B cell (primary cell): ENCODE measurements around the gene PRKG2. TPM values are rescaled to one million over a fixed set of nuclear protein-coding genes. Genes with fewer than 3 reads are reported as not detected.

Experiments
- ATAC-seq: fragments of 200-7000 bp; cut with Tn5 transposase; one replicate; pipeline ENCODE4 v1.10.0; 2021; ENCODE audit warnings: low read depth, mild to moderate bottlenecking, moderate number of reproducible peaks, moderate library complexity
- CTCF ChIA-PET: fragments of 350-600 bp; sonication (Branson Sonifier 250); formaldehyde crosslinking; loops from one replicate; lab custom pipeline; 2021; ENCODE audit warnings: antibody characterized with exemption, inconsistent platforms; lab: Charles Lee
- POLR2A ChIA-PET: fragments of 350-600 bp; sonication (Branson Sonifier 250); formaldehyde crosslinking; loops from one replicate; lab custom pipeline; 2021; ENCODE audit warnings: antibody characterized with exemption; lab: Charles Lee
- DNase-seq: peaks from one replicate; pipeline ENCODE4 v3.0.0; 2013
- H2AFZ ChIP-seq: 2 replicates; pipeline ENCODE4 v1.6.1; 2012; ENCODE audit warnings: mild to moderate bottlenecking, low read depth, low read length; ENCODE audit not compliant: insufficient read depth, poor library complexity, severe bottlenecking
- H3K27ac ChIP-seq, 2 donors: 1 replicate in 1 of 2; 2 replicates in 1 of 2; pipeline ENCODE4 v1.5.1; 2012 to 2013; ENCODE audit warnings: low read length in 2 of 2, mild to moderate bottlenecking in 2 of 2, moderate library complexity in 1 of 2
- H3K27me3 ChIP-seq, 4 experiments: fragments of 200-600 bp in 1 of 4; sonication (generic) in 1 of 4; replicated peaks in 1 of 4; 1 replicate in 2 of 4; 2 replicates in 2 of 4; pipeline versions ENCODE4 v1.6.1 to v1.7.0; 2013 to 2016; ENCODE audit warnings: low read length in 3 of 4, mild to moderate bottlenecking in 2 of 4, mixed read lengths in 1 of 4, moderate library complexity in 1 of 4; ENCODE audit not compliant: insufficient read depth in 4 of 4, control insufficient read depth in 3 of 4; ENCODE audit errors: control extremely low read depth in 1 of 4
- H3K36me3 ChIP-seq, 2 experiments: replicated peaks in 1 of 2; 1 replicate in 1 of 2; 2 replicates in 1 of 2; pipeline versions ENCODE4 v1.6.1 to v1.7.1; 2013; ENCODE audit warnings: low read length in 1 of 2; ENCODE audit not compliant: insufficient read depth in 2 of 2, control insufficient read depth in 1 of 2; ENCODE audit errors: control extremely low read depth in 1 of 2, extremely low read depth in 1 of 2
- H3K4me1 ChIP-seq, 2 donors: fragments of 200-600 bp in 1 of 2; sonication (generic) in 1 of 2; 1 replicate in 1 of 2; 2 replicates in 1 of 2; pipeline versions ENCODE4 v1.5.1 to v1.6.1; 2013 to 2017; ENCODE audit warnings: low read length in 2 of 2; ENCODE audit not compliant: control insufficient read depth in 2 of 2, insufficient read depth in 2 of 2
- H3K4me2 ChIP-seq: replicated peaks from 2 replicates; pipeline ENCODE3; 2012; ENCODE audit warnings: mild to moderate bottlenecking, low read depth, low read length; ENCODE audit not compliant: poor library complexity, severe bottlenecking
- H3K4me3 ChIP-seq, 5 experiments: fragments of 200-600 bp in 1 of 5; sonication (generic) in 1 of 5; 1 replicate in 3 of 5; 2 replicates in 2 of 5; pipeline versions ENCODE4 v1.5.1 to v1.7.0; 2011 to 2016; ENCODE audit warnings: low read length in 4 of 5, mild to moderate bottlenecking in 4 of 5, low read depth in 2 of 5, control low read depth in 1 of 5, moderate library complexity in 1 of 5; ENCODE audit not compliant: insufficient read depth in 1 of 5; ENCODE audit errors: control extremely low read depth in 1 of 5, extremely low read depth in 1 of 5
- H3K79me2 ChIP-seq: fragments of 200-600 bp; sonication (generic); one replicate; pipeline ENCODE4 v1.6.0; 2016; ENCODE audit warnings: low read length; ENCODE audit not compliant: control insufficient read depth, insufficient read depth
- H3K9ac ChIP-seq: fragments of 200-600 bp; sonication (generic); 2 replicates; pipeline ENCODE4 v1.6.1; 2017; ENCODE audit warnings: mild to moderate bottlenecking, low read length, moderate library complexity
- H3K9me3 ChIP-seq, 3 donors: one replicate each; pipeline versions ENCODE4 v1.6.1 to v1.7.1; 2013; ENCODE audit warnings: low read length in 2 of 3; ENCODE audit not compliant: control insufficient read depth in 2 of 3, insufficient read depth in 1 of 3; ENCODE audit errors: control extremely low read depth in 1 of 3
- H4K20me1 ChIP-seq: 2 replicates; pipeline ENCODE4 v1.6.0; 2012; ENCODE audit warnings: mild to moderate bottlenecking, low read length; ENCODE audit not compliant: insufficient read depth, control insufficient read depth, poor library complexity, severe bottlenecking
- H3K27ac Mint-ChIP-seq: one replicate; pipeline ENCODE4 v1.8.0; 2021; ENCODE audit warnings: mixed read lengths
- H3K27me3 Mint-ChIP-seq: one replicate; pipeline ENCODE4 v1.8.0; 2021; ENCODE audit warnings: mixed read lengths
- H3K4me1 Mint-ChIP-seq: one replicate; pipeline ENCODE4 v1.8.0; 2021; ENCODE audit warnings: mixed read lengths
- H3K4me3 Mint-ChIP-seq: one replicate; pipeline ENCODE4 v1.8.0; 2021; ENCODE audit warnings: mixed read lengths
- H3K9me3 Mint-ChIP-seq: one replicate; pipeline ENCODE4 v1.8.0; 2022; ENCODE audit warnings: mixed read lengths; ENCODE audit not compliant: insufficient read depth
- CTCF ChIP-seq: fragments of 200-600 bp; IDR thresholded peaks from one replicate; pipeline ENCODE4 v1.8.0; 2022; ENCODE audit warnings: antibody characterized with exemption, mild to moderate bottlenecking
- EZH2 ChIP-seq: IDR thresholded peaks from 2 replicates; pipeline ENCODE4 v1.6.1; 2012; ENCODE audit warnings: borderline replicate concordance, low read depth, mild to moderate bottlenecking, moderate library complexity, low read length; ENCODE audit not compliant: insufficient read depth, poor library complexity, severe bottlenecking
- WGBS: methylation state at CpG from one replicate; pipeline ENCODE4 v1.1.5; 2013; ENCODE audit warnings: missing lambda C conversion rate; ENCODE audit not compliant: insufficient coverage; 5-methylcytosine and 5-hydroxymethylcytosine counted together
- intact Hi-C: fragments of 100-400 bp; cut with micrococcal nuclease; formaldehyde crosslinking; loops from one replicate; pipeline ENCODE4 v1.10.0; 2022
- polyA plus RNA-seq: library from polyadenylated mRNA; depleted of rRNA; stranded (reverse); fragments of >200 nt; gene quantifications from 2 replicates; pipeline ENCODE4 v1.2.3, GENCODE V29; 2012
- total RNA-seq, 2 donors: library from RNA; stranded (reverse); fragments of 120-200 nt in 1 of 2; gene quantifications; 1 replicate in 1 of 2; 2 replicates in 1 of 2; pipeline versions ENCODE4 v1.2.3 to v1.2.4, GENCODE V29; 2013 to 2022

Gene PRKG2
- total and polyA plus RNA-seq, 2 donors (not counting 1 experiment from before 2014, with no cell fraction given): 0.61 to 0.86 TPM

GRCh38 chr4:81136161-81136905 lies 78.7 kb downstream of the PRKG2 start:
- no peaks in the 10 kb centered on the region for H3K4me1 Mint-ChIP-seq
- Histone ChIP-seq H3K9ac (no peak overlapping the region), H3K36me3 (no peaks in the 10 kb centered on the region), H4K20me1 (no peaks in the 10 kb centered on the region), H3K79me2 (no peaks in the 10 kb centered on the region), H3K4me1 (no peaks in the 10 kb centered on the region), H3K27ac (no peak overlapping the region), H3K4me3 (no peak overlapping the region), H3K4me2 (no peak overlapping the region), H3K27me3 (no peaks in the 10 kb centered on the region), H3K9me3 (no peaks in the 10 kb centered on the region), H2AFZ (no peak overlapping the region)
- H3K4me3 Mint-ChIP-seq: no peak overlapping the region
- TF ChIP-seq CTCF (no peak), EZH2 (no peak)
- H3K27me3 Mint-ChIP-seq: no peaks in the 10 kb centered on the region
- DNase-seq: no peak
- ChIA-PET POLR2A (no interaction called here), CTCF (no interaction called here)
- no peaks in the 10 kb centered on the region for H3K9me3 Mint-ChIP-seq
- 92% methylated on average over 6 of the region's 8 CpGs for WGBS
- intact Hi-C loops: no loop called here
- H3K27ac Mint-ChIP-seq: no peak overlapping the region
- no peak for ATAC-seq

GRCh38 chr4:81135501-81135900 lies 79.5 kb downstream of the PRKG2 start:
- no peaks in the 10 kb centered on the region for H4K20me1 ChIP-seq
- no peak overlapping the region for H3K4me3 Mint-ChIP-seq
- TF ChIP-seq EZH2 (no peak), CTCF (no peak)
- no peaks in the 10 kb centered on the region for H3K4me1 Mint-ChIP-seq
- ChIA-PET POLR2A (no interaction called here), CTCF (no interaction called here)
- H3K27ac ChIP-seq: no peak overlapping the region
- no peak overlapping the region for H3K9ac ChIP-seq
- no peak overlapping the region for H2AFZ ChIP-seq
- H3K79me2 ChIP-seq: no peaks in the 10 kb centered on the region
- DNase-seq (no peak), ATAC-seq (no peak)
- H3K4me1 ChIP-seq: no peaks in the 10 kb centered on the region
- no peak overlapping the region for H3K4me2 ChIP-seq
- no peaks in the 10 kb centered on the region for H3K27me3 ChIP-seq
- H3K27ac Mint-ChIP-seq: no peak overlapping the region
- no peaks in the 10 kb centered on the region for H3K27me3 Mint-ChIP-seq
- no peaks in the 10 kb centered on the region for H3K9me3 ChIP-seq
- WGBS: no CpG with 5 or more reads among the region's 2 CpGs
- no peaks in the 10 kb centered on the region for H3K36me3 ChIP-seq
- H3K4me3 ChIP-seq: no peak overlapping the region
- intact Hi-C loops: no loop called here
- no peaks in the 10 kb centered on the region for H3K9me3 Mint-ChIP-seq
